IMR-90 (cell line): ENCODE data around the gene RAB3A. TPM values are rescaled to one million over a fixed set of nuclear protein-coding genes. Genes with fewer than 3 reads are reported as not detected.
A peak's percentile ranks its signal among the peaks of the same experiment; 100 is the strongest.

ENCODE experiments used
- ATAC-seq: fragments of 200-7000 bp; cut with Tn5 transposase; 2 replicates; pipeline ENCODE4 v1.9.1; 2020; ENCODE audit warnings: low read depth, mild to moderate bottlenecking, moderate library complexity
- Bru-seq: library from RNA; stranded (reverse); fragments of 400-500 nt; gene quantifications from one replicate; lab custom pipeline; 2021; lab: Mats Ljungman, UMichigan
- BruChase-seq, 2 experiments: library from RNA; stranded (reverse); fragments of 400-500 nt; gene quantifications; one replicate each; lab custom pipeline; 2021; lab: Mats Ljungman, UMichigan
- BruUV-seq: library from RNA; stranded (reverse); fragments of 400-500 nt; replicated peaks from 2 replicates; lab custom pipeline; 2021; lab: Mats Ljungman, UMichigan
- CTCF ChIA-PET: fragments of 300-600 bp; formaldehyde crosslinking; extraction: SDS; loops from one replicate; lab custom pipeline; 2021; ENCODE audit warnings: antibody characterized with exemption; lab: Yijun Ruan, JAX
- POLR2A ChIA-PET: fragments of 300-600 bp; sonication (Branson Sonifier 250); formaldehyde crosslinking; loops from one replicate; lab custom pipeline; 2022; ENCODE audit warnings: antibody characterized with exemption; ENCODE audit not compliant: unreplicated experiment; lab: Charles Lee
- DNase-seq: peaks from one replicate; pipeline ENCODE4 v3.0.0; 2013
- H2AFZ ChIP-seq: replicated peaks from 2 replicates; pipeline ENCODE3; 2013; ENCODE audit warnings: low read length, mild to moderate bottlenecking; ENCODE audit not compliant: poor library complexity
- H2AK5ac ChIP-seq: 2 replicates; pipeline ENCODE4 v1.6.1; 2013; ENCODE audit warnings: low read depth, low read length, inconsistent platforms
- H2AK9ac ChIP-seq: replicated peaks from 2 replicates; pipeline ENCODE3; 2013; ENCODE audit warnings: mild to moderate bottlenecking, low read depth, low read length, moderate library complexity; ENCODE audit not compliant: poor library complexity
- H2BK120ac ChIP-seq: 2 replicates; pipeline ENCODE4 v1.6.1; 2013; ENCODE audit warnings: low read depth, low read length, inconsistent platforms
- H2BK15ac ChIP-seq: 3 replicates; pipeline ENCODE4 v1.6.1; 2013; ENCODE audit warnings: low read depth, low read length, inconsistent platforms
- H2BK20ac ChIP-seq: 2 replicates; pipeline ENCODE4 v1.6.1; 2013; ENCODE audit warnings: low read depth, mild to moderate bottlenecking, inconsistent platforms, low read length, moderate library complexity
- H2BK5ac ChIP-seq: 2 replicates; pipeline ENCODE4 v1.6.1; 2013; ENCODE audit warnings: mild to moderate bottlenecking, low read depth, low read length, inconsistent platforms; ENCODE audit not compliant: poor library complexity, severe bottlenecking
- H3K14ac ChIP-seq: replicated peaks from 2 replicates; pipeline ENCODE4 v1.6.1; 2013; ENCODE audit warnings: low read depth, low read length, inconsistent platforms
- H3K18ac ChIP-seq: 2 replicates; pipeline ENCODE4 v1.6.1; 2013; ENCODE audit warnings: low read depth, low read length, control low read depth
- H3K23ac ChIP-seq: 2 replicates; pipeline ENCODE4 v1.6.1; 2013; ENCODE audit warnings: low read depth, low read length, inconsistent platforms
- H3K27ac ChIP-seq: 2 replicates; pipeline ENCODE4 v1.5.1; 2013; ENCODE audit warnings: mild to moderate bottlenecking, control low read depth, low read length; ENCODE audit not compliant: insufficient read depth
- H3K27me3 ChIP-seq: 2 replicates; pipeline ENCODE4 v1.6.1; 2013; ENCODE audit warnings: low read length; ENCODE audit not compliant: control insufficient read depth, insufficient read depth
- H3K36me3 ChIP-seq: 2 replicates; pipeline ENCODE4 v1.6.1; 2013; ENCODE audit warnings: low read length, mixed read lengths; ENCODE audit not compliant: control insufficient read depth, insufficient read depth
- H3K4ac ChIP-seq: 2 replicates; pipeline ENCODE4 v1.6.1; 2013; ENCODE audit warnings: low read depth, low read length, inconsistent platforms
- H3K4me1 ChIP-seq: 2 replicates; pipeline ENCODE4 v1.6.1; 2013; ENCODE audit warnings: low read length, mixed read lengths; ENCODE audit not compliant: control insufficient read depth, insufficient read depth
- H3K4me2 ChIP-seq: 2 replicates; pipeline ENCODE4 v1.6.1; 2013; ENCODE audit warnings: low read depth, mild to moderate bottlenecking, control low read depth, low read length, moderate library complexity
- H3K4me3 ChIP-seq: 2 replicates; pipeline ENCODE4 v1.5.1; 2013; ENCODE audit warnings: low read depth, mild to moderate bottlenecking, control low read depth, low read length, moderate library complexity; ENCODE audit not compliant: insufficient read depth
- H3K56ac ChIP-seq: 2 replicates; pipeline ENCODE4 v1.6.1; 2013; ENCODE audit warnings: low read length, inconsistent platforms; ENCODE audit not compliant: insufficient read depth; ENCODE audit errors: extremely low read depth
- H3K79me1 ChIP-seq, 2 experiments: 2 replicates each; pipeline ENCODE4 v1.6.1; 2013; ENCODE audit warnings: low read length in 2 of 2, inconsistent platforms in 1 of 2, low read depth in 1 of 2
- H3K9ac ChIP-seq: 2 replicates; pipeline ENCODE4 v1.6.1; 2013; ENCODE audit warnings: low read depth, low read length, control low read depth
- H3K9me1 ChIP-seq: 2 replicates; pipeline ENCODE4 v1.6.1; 2013; ENCODE audit warnings: low read length, inconsistent platforms; ENCODE audit not compliant: insufficient read depth
- H3K9me3 ChIP-seq: 2 replicates; pipeline ENCODE4 v1.6.1; 2013; ENCODE audit warnings: low read length; ENCODE audit not compliant: control insufficient read depth, insufficient read depth
- H4K20me1 ChIP-seq: 2 replicates; pipeline ENCODE4 v1.6.1; 2013; ENCODE audit warnings: low read length, inconsistent platforms; ENCODE audit not compliant: insufficient read depth
- H4K5ac ChIP-seq: 2 replicates; pipeline ENCODE4 v1.6.1; 2013; ENCODE audit warnings: mild to moderate bottlenecking, low read depth, low read length, control low read depth
- H4K8ac ChIP-seq, 2 experiments: 2 replicates each; pipeline ENCODE4 v1.6.1; 2013; ENCODE audit warnings: low read depth in 2 of 2, low read length in 2 of 2, control low read depth in 1 of 2, inconsistent platforms in 1 of 2
- H4K91ac ChIP-seq: 2 replicates; pipeline ENCODE4 v1.6.1; 2013; ENCODE audit warnings: low read depth, low read length, inconsistent platforms; ENCODE audit not compliant: insufficient read depth
- CHD1 ChIP-seq: IDR thresholded peaks from 2 replicates; pipeline ENCODE4 v1.6.1; 2012; ENCODE audit warnings: low read depth, low read length, improper control_type of control experiment
- ELK1 ChIP-seq: fragments of 150-350 bp; IDR thresholded peaks from 2 replicates; pipeline ENCODE4 v1.6.1; 2016; ENCODE audit warnings: low read depth, mild to moderate bottlenecking, low read length, moderate library complexity, borderline replicate concordance
- FOS ChIP-seq: fragments of 150-350 bp; IDR thresholded peaks from 2 replicates; pipeline ENCODE4 v1.6.1; 2016; ENCODE audit warnings: low read depth, low read length
- MAFK ChIP-seq: IDR thresholded peaks from 2 replicates; pipeline ENCODE4 v1.6.1; 2012; ENCODE audit warnings: low read depth, low read length, improper control_type of control experiment
- MAZ ChIP-seq: IDR thresholded peaks from 2 replicates; pipeline ENCODE4 v1.6.1; 2012; ENCODE audit warnings: low read depth, mild to moderate bottlenecking, low read length, improper control_type of control experiment, moderate library complexity, borderline replicate concordance
- MXI1 ChIP-seq: IDR thresholded peaks from 2 replicates; pipeline ENCODE4 v1.6.1; 2012; ENCODE audit warnings: low read depth, mild to moderate bottlenecking, low read length, moderate library complexity, borderline replicate concordance
- NFE2L2 ChIP-seq: fragments of 150-350 bp; IDR thresholded peaks from 2 replicates; pipeline ENCODE4 v1.6.1; 2016; ENCODE audit warnings: low read depth, mild to moderate bottlenecking, low read length
- POLR2A ChIP-seq: IDR thresholded peaks from 2 replicates; pipeline ENCODE4 v1.6.1; 2012; ENCODE audit warnings: mild to moderate bottlenecking, low read depth, low read length
- RAD21 ChIP-seq: IDR thresholded peaks from 2 replicates; pipeline ENCODE4 v1.6.1; 2012; ENCODE audit warnings: low read length, improper control_type of control experiment
- RCOR1 ChIP-seq: IDR thresholded peaks from 2 replicates; pipeline ENCODE4 v1.6.1; 2012; ENCODE audit warnings: mild to moderate bottlenecking, low read length, improper control_type of control experiment; ENCODE audit not compliant: insufficient replicate concordance
- RFX5 ChIP-seq: IDR thresholded peaks from 2 replicates; pipeline ENCODE4 v1.8.0; 2012; ENCODE audit warnings: low read depth, mild to moderate bottlenecking, low read length, moderate library complexity
- SMC3 ChIP-seq: fragments of 150-350 bp; IDR thresholded peaks from 2 replicates; pipeline ENCODE4 v1.6.1; 2016; ENCODE audit warnings: low read depth, mild to moderate bottlenecking, antibody characterized with exemption, low read length, moderate library complexity
- WGBS, 2 experiments: methylation state at CpG; one replicate each; pipeline versions ENCODE4 v1.1.5 to v1.1.7; 2013; ENCODE audit warnings: missing lambda C conversion rate in 2 of 2; ENCODE audit not compliant: insufficient read length in 1 of 2; ENCODE audit errors: extremely low coverage in 2 of 2; 5-methylcytosine and 5-hydroxymethylcytosine counted together
- dilution Hi-C: fragments of 300-500 bp; cut with HindIII; formaldehyde crosslinking; loops from one replicate; pipeline ENCODE4 v1.14.3; 2018; ENCODE audit warnings: low sequenced_read_pairs; ENCODE audit not compliant: unreplicated experiment
- in situ Hi-C: fragments of 300-500 bp; cut with MboI; formaldehyde crosslinking; loops from 3 replicates; pipeline ENCODE4 v1.14.3; 2019; ENCODE audit warnings: low sequenced_read_pairs, inconsistent platforms, mixed read lengths
- intact Hi-C: fragments of 100-400 bp; cut with micrococcal nuclease; formaldehyde crosslinking; loops from 2 replicates; pipeline ENCODE4 v1.10.0; 2022
- long read RNA-seq: library from polyadenylated mRNA; unstranded; transcript quantifications from one replicate; pipeline ENCODE4 v2.0.0, GENCODE V29; 2021; ENCODE audit not compliant: unreplicated experiment
- polyA plus RNA-seq, 3 experiments: library from polyadenylated mRNA; depleted of rRNA; stranded (reverse); fragments of >200 nt; gene quantifications; 2 replicates each; pipeline ENCODE4 v1.2.3, GENCODE V29; 2012; ENCODE audit warnings: low replicate concordance in 1 of 3
- total RNA-seq: library from RNA; depleted of rRNA; stranded (reverse); fragments of >200 nt; gene quantifications from 2 replicates; pipeline ENCODE4 v1.2.3, GENCODE V29; 2012; rRNA removed
- TF ChIP-seq, protein P1 (sequence below): conservative IDR thresholded peaks from 2 replicates; pipeline ENCODE4 v1.5.1; 2012; ENCODE audit warnings: mild to moderate bottlenecking, low read depth, low read length, improper control_type of control experiment

The RAB3A gene, protein sequence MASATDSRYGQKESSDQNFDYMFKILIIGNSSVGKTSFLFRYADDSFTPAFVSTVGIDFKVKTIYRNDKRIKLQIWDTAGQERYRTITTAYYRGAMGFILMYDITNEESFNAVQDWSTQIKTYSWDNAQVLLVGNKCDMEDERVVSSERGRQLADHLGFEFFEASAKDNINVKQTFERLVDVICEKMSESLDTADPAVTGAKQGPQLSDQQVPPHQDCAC
- 2.8 and 3.0 TPM in 2 replicates for total RNA-seq
- 13.4 and 13.6 TPM in 2 replicates for polyA plus RNA-seq (2012; rRNA removed)
- polyA plus RNA-seq (2012; cell fraction: cytosol; rRNA removed): 8.6 and 29.3 TPM in 2 replicates
- polyA plus RNA-seq (2012; cell fraction: nucleus; rRNA removed; ENCODE audit: low replicate concordance): 35.0 and 55.7 TPM in 2 replicates
- percentile 60 among the genes with signal in this experiment for Bru-seq, nascent RNA
- percentile 55 among the genes with signal in this experiment for BruChase-seq, experiment 1, labeled RNA remaining after a 6-hour chase
- BruChase-seq, experiment 2, labeled RNA remaining after a 2-hour chase: percentile 53 among the genes with signal in this experiment
- long read RNA-seq, partial matches to known transcripts: 0 of 1 reads
- long read RNA-seq, other reads (novel, unspliced or antisense): 0 of 1 reads

DNA sequence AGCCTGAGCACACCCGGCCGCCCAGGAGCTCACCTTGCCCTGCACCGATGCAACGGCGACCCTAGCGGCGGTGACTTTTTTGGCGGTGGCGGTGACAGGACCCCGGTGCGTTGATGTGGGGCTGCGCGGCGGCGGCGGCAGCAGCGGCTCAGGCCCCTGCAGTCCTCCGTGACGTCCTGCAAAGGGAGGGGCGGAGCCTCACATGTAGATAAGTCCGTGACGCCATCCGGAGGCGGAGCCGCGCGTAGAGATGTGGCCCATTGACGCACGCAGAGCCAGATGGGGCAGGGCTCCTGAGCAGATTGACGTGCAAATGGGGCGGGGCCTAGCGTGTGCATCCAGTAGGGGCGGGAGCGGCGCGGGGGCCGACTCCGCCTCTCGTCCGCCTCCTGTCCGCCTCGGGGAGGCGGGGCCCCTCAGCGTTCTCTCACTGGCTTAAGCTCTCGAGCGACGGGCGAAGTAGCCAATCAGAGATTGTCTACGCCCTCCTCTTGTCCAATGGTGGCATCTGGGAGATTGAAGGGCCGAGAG is at the start of gene RAB3A:
Gene RAB3A (minus strand): TSS at position 180 of the 531 bp plus-strand sequence. CDS start 1,302 bp downstream, outside the sequence.
- Histone ChIP-seq H2BK5ac (peak within 1 kb of the TSS; percentile 99), H3K9ac (peak within 1 kb of the TSS; percentile 70), H4K8ac (peak within 1 kb of the TSS; percentile 44 to 94), H3K79me1 (peaks cover 4 to 50% of the 10 kb centered on the region in 2 experiments), H3K36me3 (peaks cover 8% of the 10 kb centered on the region), H3K27ac (peak within 1 kb of the TSS; percentile 93), H3K4ac (peak within 1 kb of the TSS; percentile 97), H3K9me3 (no peaks in the 10 kb centered on the region), H4K20me1 (peaks cover 11% of the 10 kb centered on the region; the same call in 1 of the 2 replicates), H3K4me2 (peak within 1 kb of the TSS; percentile 98), H3K27me3 (no peaks in the 10 kb centered on the region), H3K9me1 (peaks cover 14% of the 10 kb centered on the region; the same call in 1 of the 2 replicates), H3K4me3 (peak within 1 kb of the TSS; percentile 75), H3K18ac (peak within 1 kb of the TSS; percentile 66), H3K4me1 (peaks cover 16% of the 10 kb centered on the region), H2BK120ac (peak within 1 kb of the TSS; percentile 90), H2BK15ac (peak within 1 kb of the TSS; percentile 49; the same call in 1 of the 3 replicates), H4K91ac (peak within 1 kb of the TSS; percentile 93), H4K5ac (peak within 1 kb of the TSS; percentile 69), H2AK9ac (peak within 1 kb of the TSS; percentile 99), H3K14ac (peak within 1 kb of the TSS; percentile 95), H2AFZ (peak within 1 kb of the TSS; percentile 94), H3K56ac (peak within 1 kb of the TSS; percentile 99), H2AK5ac (peak within 1 kb of the TSS; percentile 43), H2BK20ac (peak within 1 kb of the TSS; percentile 71), H3K23ac (peak within 1 kb of the TSS; percentile 92)
- intact Hi-C loops: loop anchor here (1.0 to 10.0 kb wide), 3 partner anchors 11 to 211 kb away; partner anchors contain the start of genes LSM4, MPV17L2 and SSBP4
- POLR2A ChIA-PET: no interaction called here
- dilution Hi-C loops: no loop called here
- peak; percentile 87 for ATAC-seq
- no TSS peak for BruUV-seq
- CTCF ChIA-PET: no interaction called here
- 1% methylated on average over 22 of the region's 50 CpGs; no CpG with 5 or more reads in 1 of the 2 experiments for WGBS, 2 experiments
- in situ Hi-C loops: no loop called here
- DNase-seq: peak; percentile 100
- TF ChIP-seq RAD21: no peak
- TF ChIP-seq MAZ: peak; percentile 97
- TF ChIP-seq, protein P1, sequence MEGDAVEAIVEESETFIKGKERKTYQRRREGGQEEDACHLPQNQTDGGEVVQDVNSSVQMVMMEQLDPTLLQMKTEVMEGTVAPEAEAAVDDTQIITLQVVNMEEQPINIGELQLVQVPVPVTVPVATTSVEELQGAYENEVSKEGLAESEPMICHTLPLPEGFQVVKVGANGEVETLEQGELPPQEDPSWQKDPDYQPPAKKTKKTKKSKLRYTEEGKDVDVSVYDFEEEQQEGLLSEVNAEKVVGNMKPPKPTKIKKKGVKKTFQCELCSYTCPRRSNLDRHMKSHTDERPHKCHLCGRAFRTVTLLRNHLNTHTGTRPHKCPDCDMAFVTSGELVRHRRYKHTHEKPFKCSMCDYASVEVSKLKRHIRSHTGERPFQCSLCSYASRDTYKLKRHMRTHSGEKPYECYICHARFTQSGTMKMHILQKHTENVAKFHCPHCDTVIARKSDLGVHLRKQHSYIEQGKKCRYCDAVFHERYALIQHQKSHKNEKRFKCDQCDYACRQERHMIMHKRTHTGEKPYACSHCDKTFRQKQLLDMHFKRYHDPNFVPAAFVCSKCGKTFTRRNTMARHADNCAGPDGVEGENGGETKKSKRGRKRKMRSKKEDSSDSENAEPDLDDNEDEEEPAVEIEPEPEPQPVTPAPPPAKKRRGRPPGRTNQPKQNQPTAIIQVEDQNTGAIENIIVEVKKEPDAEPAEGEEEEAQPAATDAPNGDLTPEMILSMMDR: no peak
- TF ChIP-seq RCOR1: no peak
- TF ChIP-seq MXI1: peak; percentile 21; the same call in 1 of the 2 replicates
- no peak for TF ChIP-seq ELK1
- TF ChIP-seq SMC3: no peak
- peak; percentile 70 for TF ChIP-seq POLR2A
- TF ChIP-seq CHD1: no peak
- no peak for TF ChIP-seq NFE2L2
- no peak for TF ChIP-seq MAFK
- peak; percentile 92 for TF ChIP-seq FOS
- TF ChIP-seq RFX5: no peak
